ENCODE data around the gene GPR39. TPM values are rescaled to one million over a fixed set of nuclear protein-coding genes. Genes with fewer than 3 reads are reported as not detected.

The GPR39 gene
- total RNA-seq, 1 experiment from 2014 or later, result 9.0 TPM

- Histone ChIP-seq H3K27ac (ENCODE audit: low read length) (no peak overlapping the region), H3K4me3 (ENCODE audit: low read depth in 2 of 2, low read length in 2 of 2) (no peak overlapping the region), H3K4me1 (ENCODE audit: control insufficient read depth, insufficient read depth, low read length) (no peaks in the 10 kb centered on the region), H3K27me3 (ENCODE audit: control insufficient read depth, insufficient read depth, low read length) (no peaks in the 10 kb centered on the region), H3K36me3 (ENCODE audit: control insufficient read depth, insufficient read depth, low read length) (no peaks in the 10 kb centered on the region), H3K9me3 (ENCODE audit: control insufficient read depth, insufficient read depth, low read depth, low read length) (peaks cover 36% of the 10 kb centered on the region; the same call in 1 of the 2 replicates)
- no peak for ATAC-seq
- intact Hi-C loops (cut with micrococcal nuclease; ENCODE audit: unreplicated experiment) (no loop called here), in situ Hi-C loops (cut with HindIII; ENCODE audit: low pct_unique_long_range_greater_than_20kb, low sequenced_read_pairs) (no loop called here)
- ChIA-PET CTCF (no interaction called here), POLR2A (no interaction called here)
- no TSS peak for BruUV-seq (replicated peaks)
- TF ChIP-seq, protein P1, sequence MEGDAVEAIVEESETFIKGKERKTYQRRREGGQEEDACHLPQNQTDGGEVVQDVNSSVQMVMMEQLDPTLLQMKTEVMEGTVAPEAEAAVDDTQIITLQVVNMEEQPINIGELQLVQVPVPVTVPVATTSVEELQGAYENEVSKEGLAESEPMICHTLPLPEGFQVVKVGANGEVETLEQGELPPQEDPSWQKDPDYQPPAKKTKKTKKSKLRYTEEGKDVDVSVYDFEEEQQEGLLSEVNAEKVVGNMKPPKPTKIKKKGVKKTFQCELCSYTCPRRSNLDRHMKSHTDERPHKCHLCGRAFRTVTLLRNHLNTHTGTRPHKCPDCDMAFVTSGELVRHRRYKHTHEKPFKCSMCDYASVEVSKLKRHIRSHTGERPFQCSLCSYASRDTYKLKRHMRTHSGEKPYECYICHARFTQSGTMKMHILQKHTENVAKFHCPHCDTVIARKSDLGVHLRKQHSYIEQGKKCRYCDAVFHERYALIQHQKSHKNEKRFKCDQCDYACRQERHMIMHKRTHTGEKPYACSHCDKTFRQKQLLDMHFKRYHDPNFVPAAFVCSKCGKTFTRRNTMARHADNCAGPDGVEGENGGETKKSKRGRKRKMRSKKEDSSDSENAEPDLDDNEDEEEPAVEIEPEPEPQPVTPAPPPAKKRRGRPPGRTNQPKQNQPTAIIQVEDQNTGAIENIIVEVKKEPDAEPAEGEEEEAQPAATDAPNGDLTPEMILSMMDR (IDR thresholded peaks at IDR 0.05), result no peak
- TF ChIP-seq SIN3A (IDR thresholded peaks at IDR 0.05; ENCODE audit: borderline replicate concordance, insufficient read depth, low read depth, low read length), result no peak
- no peak for TF ChIP-seq POLR2AphosphoS5 (IDR thresholded peaks at IDR 0.05; ENCODE audit: low read depth, low read length)
- TF ChIP-seq REST (IDR thresholded peaks at IDR 0.05; ENCODE audit: insufficient read depth in 1 of 2, low read depth in 2 of 2, low read length in 1 of 2), result no peak
- no peak for TF ChIP-seq TCF7L2 (IDR thresholded peaks at IDR 0.05; ENCODE audit: low read depth, low read length)
- no peak for DNase-seq (ENCODE audit: low read depth, low spot score)
These were observed 49.9 kb downstream of the GPR39 start for GRCh38 chr2:132466428-132467028.

GRCh38 chr2:132468821-132469675 lies 52.4 kb downstream of the GPR39 start:
- in situ Hi-C loops (cut with HindIII; ENCODE audit: low pct_unique_long_range_greater_than_20kb, low sequenced_read_pairs), result no loop called here
- no peak for TF ChIP-seq TCF7L2 (IDR thresholded peaks at IDR 0.05; ENCODE audit: low read depth, low read length)
- TF ChIP-seq, protein P1 (IDR thresholded peaks at IDR 0.05), result no peak
- no peak for TF ChIP-seq POLR2AphosphoS5 (IDR thresholded peaks at IDR 0.05; ENCODE audit: low read depth, low read length)
- no peak for TF ChIP-seq REST (IDR thresholded peaks at IDR 0.05; ENCODE audit: insufficient read depth in 1 of 2, low read depth in 2 of 2, low read length in 1 of 2)

More at GRCh38 chr2:132468821-132469675, 52.4 kb downstream of the GPR39 start:
- ATAC-seq, result no peak
- POLR2A ChIA-PET, result no interaction called here
- Histone ChIP-seq H3K36me3 (ENCODE audit: control insufficient read depth, insufficient read depth, low read length) (no peaks in the 10 kb centered on the region), H3K27me3 (ENCODE audit: control insufficient read depth, insufficient read depth, low read length) (no peaks in the 10 kb centered on the region), H3K4me3 (ENCODE audit: low read depth in 2 of 2, low read length in 2 of 2) (no peak overlapping the region), H3K9me3 (ENCODE audit: control insufficient read depth, insufficient read depth, low read depth, low read length) (peaks cover 29% of the 10 kb centered on the region; the same call in 1 of the 2 replicates), H3K27ac (ENCODE audit: low read length) (no peak overlapping the region), H3K4me1 (ENCODE audit: control insufficient read depth, insufficient read depth, low read length) (no peaks in the 10 kb centered on the region)
- BruUV-seq (replicated peaks), result no TSS peak
- intact Hi-C loops (cut with micrococcal nuclease; ENCODE audit: unreplicated experiment), result no loop called here
- DNase-seq (ENCODE audit: low read depth, low spot score), result no peak
- CTCF ChIA-PET, result no interaction called here

Measured in Panc1 (cell line).